GM19455 (cell line): Measurements from ENCODE around the gene MIPOL1.

Experiments used
- ATAC-seq: cut with Tn5 transposase; IDR thresholded peaks from one replicate; pipeline ENCODE4 v1.9.1; 2021; ENCODE audit not compliant: unreplicated experiment

The MIPOL1 gene

DNA sequence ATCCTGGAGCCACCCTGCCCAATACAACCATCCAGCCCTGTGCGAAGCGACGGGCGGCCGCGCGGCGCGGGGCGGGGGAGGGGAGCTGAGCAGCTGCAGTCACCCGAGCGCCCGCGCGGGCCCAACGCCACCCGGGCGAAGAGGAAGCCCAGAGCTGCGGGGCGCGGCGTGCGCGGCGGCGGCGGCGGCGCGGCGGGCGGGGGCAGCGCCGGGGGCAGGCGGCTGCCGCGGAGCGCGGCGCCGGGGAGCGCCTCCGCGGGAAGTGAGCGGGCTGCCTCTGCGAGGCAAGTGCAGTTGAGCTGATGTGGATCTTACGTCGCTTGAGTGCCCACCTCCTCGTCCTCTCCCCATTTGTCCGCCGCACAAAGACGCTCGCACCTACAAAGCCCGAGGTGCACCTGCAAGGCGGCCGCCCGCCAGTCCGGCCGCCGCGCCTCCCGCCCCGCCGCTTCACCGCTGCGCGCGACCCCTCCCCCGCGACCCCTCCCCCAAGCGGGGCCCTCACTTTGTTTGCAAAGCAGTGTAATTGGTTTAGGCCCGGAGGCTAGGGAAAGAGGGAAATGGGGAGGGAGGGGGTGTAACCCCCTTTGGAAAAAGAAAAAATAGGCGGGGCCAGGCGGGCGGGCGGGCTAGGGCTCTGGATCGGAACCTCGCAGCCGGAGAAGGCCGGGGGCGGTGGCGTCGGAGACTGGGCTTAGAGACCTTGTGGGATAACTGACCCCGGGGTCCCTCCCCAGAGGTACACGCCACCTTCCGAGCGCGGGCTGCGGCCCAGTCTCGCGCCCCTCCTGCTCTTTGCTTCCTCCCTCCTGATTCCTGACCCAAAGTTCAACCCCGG, 397.5 kb downstream of the MIPOL1 start, which contains the start of the genes FOXA1 and TTC6:
Gene FOXA1, minus strand, starts transcription at position 279 of the 838 bp plus-strand sequence. Its CDS starts 277 bp downstream, at position 2.
Gene TTC6, plus strand, starts transcription at position 659 of the 838 bp plus-strand sequence. CDS start 26,436 bp downstream, outside the sequence.
- ATAC-seq = no peak

DNA sequence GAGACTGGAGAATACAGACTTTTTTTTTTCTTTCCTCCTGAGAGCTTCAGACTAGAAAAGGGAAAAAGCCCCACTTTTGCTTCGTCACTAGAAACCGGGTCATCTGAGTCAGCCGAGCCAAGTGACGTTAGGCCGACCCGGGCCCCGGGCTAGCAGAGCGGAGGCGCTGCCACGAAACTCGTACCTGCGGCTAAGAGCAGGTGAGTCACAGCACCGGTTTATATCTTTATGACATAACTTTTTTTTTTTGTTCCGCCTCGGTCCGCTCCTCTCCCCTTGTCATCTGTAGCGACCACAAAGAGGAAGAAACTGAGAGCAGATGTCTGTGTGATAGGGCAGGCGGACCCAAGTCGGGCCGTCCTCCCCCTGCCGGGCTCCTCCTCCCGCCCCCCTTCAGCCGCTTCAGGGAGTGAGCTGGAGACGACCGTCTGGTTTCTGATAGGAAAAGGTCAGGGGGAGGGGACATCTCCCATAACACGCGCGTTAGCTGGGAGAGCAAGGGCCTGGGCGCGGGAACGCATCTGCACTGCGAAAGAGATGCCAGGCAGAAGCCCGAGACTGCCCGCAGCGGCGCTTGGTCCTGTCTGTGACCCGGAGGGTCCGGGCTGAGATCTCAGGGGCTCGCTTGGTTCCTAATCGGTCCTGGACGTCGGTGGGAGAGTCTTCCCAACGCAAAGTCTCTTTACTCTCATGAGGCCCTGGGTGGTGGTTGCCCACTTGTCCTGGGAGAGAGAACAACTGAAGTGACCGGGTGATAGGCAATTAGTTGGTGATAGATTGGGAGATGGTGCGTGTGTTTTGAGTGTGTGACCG, 398.3 kb downstream of the MIPOL1 start:
- ATAC-seq = no peak

DNA sequence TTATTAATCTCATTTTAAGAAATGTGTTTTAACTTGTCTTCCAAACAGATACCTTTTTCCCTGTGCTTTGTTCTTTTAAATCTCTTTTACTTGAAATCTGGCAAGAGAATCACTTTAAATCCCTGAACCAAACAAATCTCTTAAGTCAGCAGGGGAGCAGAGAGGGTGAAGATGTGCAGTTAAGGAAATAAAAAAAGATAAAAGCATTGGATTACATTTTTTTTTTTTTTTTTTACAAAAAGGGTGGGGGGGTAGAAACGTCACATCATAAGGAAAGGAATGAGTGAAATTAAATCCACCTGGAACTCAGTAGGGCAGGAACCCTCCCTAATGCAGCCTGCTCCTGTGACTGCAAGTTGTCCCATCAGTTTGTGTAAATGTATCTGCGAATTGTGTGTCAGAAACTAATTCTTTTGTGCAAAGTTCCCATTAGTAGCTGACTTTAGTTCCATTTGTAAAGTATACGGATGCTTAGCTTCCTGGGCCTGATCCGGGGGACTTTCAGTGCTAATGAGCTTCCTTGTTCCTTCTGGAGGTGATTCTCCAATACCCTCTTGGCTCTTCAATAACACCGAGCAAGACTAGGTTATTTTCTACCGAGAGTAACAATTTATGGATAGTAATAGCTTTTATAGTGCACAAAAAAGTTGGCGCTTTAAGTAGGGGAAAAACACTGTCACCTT, 399.2 kb downstream of the MIPOL1 start:
- ATAC-seq = no peak

DNA sequence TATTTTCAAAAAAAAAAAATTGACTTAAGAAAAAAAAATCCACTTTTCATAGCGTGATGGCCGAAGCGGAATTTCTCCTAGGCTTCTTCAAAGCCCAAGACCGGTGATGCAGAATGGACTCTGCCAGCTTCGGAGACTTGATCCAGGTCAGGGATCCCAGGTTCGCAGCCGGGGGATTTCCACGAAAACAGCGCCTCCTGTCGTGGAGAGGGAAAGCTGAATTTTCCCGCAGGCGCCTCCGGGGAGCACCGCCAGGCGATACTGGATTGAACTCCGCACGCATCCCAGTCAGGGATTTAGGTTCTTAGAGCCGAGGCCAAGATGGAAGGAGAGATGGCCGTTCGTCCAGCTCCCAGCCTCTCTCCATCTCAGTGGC, 399.8 kb downstream of the MIPOL1 start:
- no peak for ATAC-seq

DNA sequence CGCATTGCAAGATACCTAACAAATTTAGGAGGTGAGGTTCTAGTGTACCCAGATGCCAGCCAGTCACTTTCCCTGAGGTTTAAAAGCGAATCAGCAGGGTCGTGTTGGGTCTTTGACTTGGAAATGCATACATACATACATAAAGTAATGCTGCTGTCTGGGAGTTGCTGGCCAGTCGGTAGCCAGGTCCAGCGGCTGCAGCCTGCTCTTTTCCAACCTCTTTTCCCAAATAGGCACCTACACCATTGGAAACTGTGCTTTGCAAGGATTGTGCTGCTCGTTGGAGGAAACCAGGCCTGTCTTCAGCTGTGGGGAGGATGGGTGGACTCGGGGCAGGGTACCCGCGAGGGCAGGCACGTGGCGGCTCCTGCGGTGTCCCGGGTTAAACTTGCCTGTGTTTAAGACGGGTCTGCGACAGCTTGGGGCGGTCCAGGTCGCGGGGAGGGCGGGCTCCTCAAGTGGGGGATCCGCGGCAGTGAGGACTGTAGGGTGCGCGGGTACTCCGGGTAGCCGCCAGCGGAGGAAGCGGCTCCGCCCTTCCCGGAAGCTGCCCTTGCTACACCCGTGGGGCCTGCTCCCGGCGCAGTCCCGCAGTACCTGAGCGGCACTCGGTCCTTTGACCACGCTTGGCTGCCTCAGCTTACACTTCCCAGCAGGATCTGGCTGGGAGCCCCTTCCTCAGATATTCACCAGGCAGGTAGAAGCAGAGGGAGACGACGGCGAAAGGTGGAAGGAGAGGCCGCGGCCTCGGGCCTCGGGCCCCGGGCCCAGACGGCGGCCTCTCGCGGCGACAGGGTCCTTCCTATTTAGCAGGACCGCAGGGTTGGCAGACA, 400.4 kb downstream of the MIPOL1 start:
- no peak for ATAC-seq

DNA sequence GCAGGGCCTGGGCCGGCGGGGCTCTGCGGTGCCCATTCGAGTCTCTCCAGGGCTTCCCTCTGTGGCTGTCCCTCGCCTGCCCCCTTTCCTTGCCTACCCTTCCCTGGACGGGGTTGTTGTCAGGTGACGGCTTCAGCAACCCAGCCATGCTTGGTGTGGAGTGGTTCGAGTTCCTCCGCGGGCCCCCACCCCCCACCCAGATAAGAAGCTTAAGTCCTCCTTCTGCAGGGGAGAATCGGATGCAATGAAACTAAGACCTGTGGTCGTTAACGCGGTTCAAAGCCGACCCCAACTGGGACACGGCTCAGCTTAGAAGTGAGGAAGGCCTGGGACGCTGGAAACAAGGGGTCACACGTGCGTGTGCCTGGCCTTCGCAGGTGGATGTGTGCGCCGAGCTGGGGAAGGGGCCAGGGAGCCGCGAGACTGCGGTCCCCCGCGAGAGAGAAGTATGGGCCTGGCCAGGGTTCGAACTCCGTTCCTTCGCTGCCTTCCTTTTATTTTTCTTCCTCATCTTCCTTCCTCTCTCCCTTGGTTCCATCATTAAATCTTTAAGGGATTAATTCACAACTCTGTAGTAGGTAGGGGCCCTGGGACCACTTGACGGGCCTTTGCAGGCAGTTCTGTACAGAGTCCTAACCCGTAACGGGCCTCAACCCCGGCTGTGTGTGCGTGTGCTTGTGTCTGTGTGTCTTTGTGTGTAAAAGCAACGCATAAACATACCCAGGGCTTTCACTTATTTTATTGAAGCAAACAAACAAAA, 401.2 kb downstream of the MIPOL1 start:
- no peak for ATAC-seq

DNA sequence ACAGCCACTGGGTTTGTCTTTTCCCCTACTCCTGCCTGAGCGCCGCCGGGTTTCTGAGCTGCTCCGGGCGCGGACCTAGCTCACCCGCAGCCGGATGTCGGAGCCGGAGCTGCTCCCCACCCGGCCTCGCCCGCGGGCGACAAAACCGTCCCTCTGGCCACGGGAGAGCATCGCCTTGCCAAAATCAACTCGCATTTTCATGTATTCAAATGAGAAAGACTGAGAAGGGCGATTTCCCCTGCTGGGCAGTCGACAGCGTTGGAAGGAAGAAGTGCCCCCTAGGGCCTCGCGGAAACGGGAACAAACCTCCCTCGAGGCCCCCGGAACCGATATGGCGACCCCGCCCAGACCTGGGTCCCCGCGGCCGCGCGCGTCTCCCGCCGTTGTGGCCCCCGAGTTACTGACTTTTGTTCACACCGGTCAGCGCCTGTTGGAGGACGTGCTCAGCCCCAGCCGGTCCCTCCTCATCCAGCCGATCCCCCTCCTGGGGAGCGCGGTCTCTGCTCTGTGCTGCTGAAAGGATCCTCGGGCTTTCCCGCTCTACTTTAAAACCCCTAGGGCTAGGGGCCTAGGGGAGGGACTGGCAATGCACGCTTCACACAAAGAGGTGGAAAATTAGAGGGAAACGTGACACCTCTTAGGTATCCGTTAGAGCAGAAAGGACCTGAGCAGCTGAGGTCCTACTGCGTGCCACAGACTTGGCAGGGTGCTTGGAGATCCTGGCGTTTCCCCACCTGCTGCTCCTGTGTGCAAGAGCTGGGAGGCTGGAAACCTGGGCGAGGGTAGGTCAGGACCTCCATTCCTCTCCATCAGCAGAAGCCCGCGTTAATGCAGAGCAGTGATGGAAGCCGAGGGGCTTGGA, 402.0 kb downstream of the MIPOL1 start:
- no peak for ATAC-seq

DNA sequence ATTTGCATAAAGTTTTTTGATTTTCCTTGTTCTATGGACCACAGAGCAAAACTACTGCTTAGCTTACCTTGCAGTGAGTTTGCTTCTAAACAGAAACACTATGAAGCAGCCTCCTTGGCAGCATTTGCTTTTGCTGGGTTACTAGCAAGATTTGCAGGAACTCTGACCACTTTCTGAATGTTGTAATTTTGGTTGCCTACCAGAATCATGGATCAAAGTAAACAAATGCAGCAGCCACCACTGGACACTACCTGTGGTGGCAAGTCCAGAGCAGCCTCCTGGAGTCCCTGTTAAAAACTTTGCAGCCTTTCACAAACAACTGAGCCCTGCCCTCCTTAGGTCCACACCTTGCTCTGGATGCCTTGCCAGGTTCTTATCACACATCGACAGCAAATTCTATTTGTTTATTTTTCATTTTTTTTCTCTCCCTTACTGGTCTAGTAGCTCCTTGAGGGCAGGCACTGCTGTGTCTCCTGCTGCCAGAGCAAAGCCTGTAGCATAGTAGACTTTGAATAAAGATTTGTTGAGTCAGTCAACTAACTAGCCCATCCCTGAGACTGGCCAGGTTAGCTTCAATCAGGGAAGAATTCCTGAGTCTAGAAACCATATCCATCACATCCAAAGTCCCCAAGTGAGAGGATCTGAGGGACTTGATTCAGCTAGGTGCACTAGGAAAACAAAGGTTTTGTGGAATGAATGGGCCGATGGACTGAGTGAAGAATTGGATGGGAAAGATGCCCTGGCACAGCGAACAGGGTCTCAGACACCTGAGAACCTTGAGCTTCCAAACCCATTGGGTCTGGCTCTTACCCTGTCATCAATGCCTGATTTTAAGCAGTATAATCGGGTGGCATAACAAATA, 403.4 kb downstream of the MIPOL1 start:
- ATAC-seq = no peak

DNA sequence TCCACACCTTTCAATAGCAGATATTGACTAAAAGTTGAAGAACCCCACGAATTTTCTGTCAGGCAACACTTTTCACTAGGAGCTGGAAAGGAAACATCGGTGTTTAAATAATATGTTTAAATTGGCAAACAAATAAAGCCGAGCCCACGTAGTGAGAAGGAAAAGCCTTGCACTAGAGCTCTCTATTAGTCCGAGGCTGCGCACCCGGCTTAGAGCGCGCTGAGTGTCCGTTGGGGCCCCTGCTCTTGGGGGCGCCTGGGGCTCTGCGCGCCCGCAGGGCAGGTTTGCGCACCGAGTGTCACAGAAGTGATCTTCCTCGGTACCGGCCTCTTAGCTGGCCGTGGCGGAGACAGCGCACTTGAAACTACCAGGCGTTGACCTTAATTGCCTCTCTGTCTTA, 404.1 kb downstream of the MIPOL1 start:
- ATAC-seq = no peak
